Right hindlimb (tissue), 1 donor: Measurements from ENCODE around the gene DRGX.

Experiments
- DNase-seq: peaks from one replicate; pipeline ENCODE4 v3.0.0-alpha.2; 2018

The DRGX gene

GRCh38 chr10:49334964-49335363 lies 60.9 kb downstream of the DRGX start:
- DNase-seq: no peak

- DNase-seq: no peak
Measured at GRCh38 chr10:49333192-49333591, 62.7 kb downstream of the DRGX start.

GRCh38 chr10:49332768-49333167 lies 63.1 kb downstream of the DRGX start:
- DNase-seq: no peak

GRCh38 chr10:49332333-49332732 lies 63.6 kb downstream of the DRGX start:
- no peak for DNase-seq

GRCh38 chr10:49331431-49331830 lies 64.5 kb downstream of the DRGX start:
- DNase-seq: no peak

- no peak for DNase-seq
Measured at GRCh38 chr10:49330127-49330665, 65.7 kb downstream of the DRGX start.

- no peak for DNase-seq
Measured at GRCh38 chr10:49329146-49329505, 66.8 kb downstream of the DRGX start.

- no peak for DNase-seq
Measured at GRCh38 chr10:49328401-49329145, 67.3 kb downstream of the DRGX start.

GRCh38 chr10:49327036-49327813 lies 68.7 kb downstream of the DRGX start:
- no peak for DNase-seq

- no peak for DNase-seq
Measured at GRCh38 chr10:49325916-49326783, 69.7 kb downstream of the DRGX start.

- DNase-seq: no peak
Measured at GRCh38 chr10:49325131-49325915, 70.6 kb downstream of the DRGX start.

GRCh38 chr10:49324711-49325110 lies 71.2 kb downstream of the DRGX start:
- no peak for DNase-seq

GRCh38 chr10:49323896-49324270 lies 72.0 kb downstream of the DRGX start:
- DNase-seq: no peak

GRCh38 chr10:49323171-49323895 lies 72.6 kb downstream of the DRGX start:
- no peak for DNase-seq

- no peak for DNase-seq
Measured at GRCh38 chr10:49322371-49323170, 73.3 kb downstream of the DRGX start.

GRCh38 chr10:49321021-49321420 lies 74.9 kb downstream of the DRGX start:
- DNase-seq: no peak

- DNase-seq: no peak
Measured at GRCh38 chr10:49320191-49320590, 75.7 kb downstream of the DRGX start.

- no peak for DNase-seq
Measured at GRCh38 chr10:49319206-49319605, 76.7 kb downstream of the DRGX start.

GRCh38 chr10:49318755-49319154 lies 77.1 kb downstream of the DRGX start:
- DNase-seq: no peak

- DNase-seq: no peak
Measured at GRCh38 chr10:49318028-49318427, 77.9 kb downstream of the DRGX start.

GRCh38 chr10:49314806-49315205 lies 81.1 kb downstream of the DRGX start:
- no peak for DNase-seq
